Measurements from ENCODE around the gene FSCN2.
"Not testable (repeated sequence)": the region's sequence is repeated elsewhere in the genome, so short reads cannot be mapped to it uniquely, and the experiment has no call there.

DNA sequence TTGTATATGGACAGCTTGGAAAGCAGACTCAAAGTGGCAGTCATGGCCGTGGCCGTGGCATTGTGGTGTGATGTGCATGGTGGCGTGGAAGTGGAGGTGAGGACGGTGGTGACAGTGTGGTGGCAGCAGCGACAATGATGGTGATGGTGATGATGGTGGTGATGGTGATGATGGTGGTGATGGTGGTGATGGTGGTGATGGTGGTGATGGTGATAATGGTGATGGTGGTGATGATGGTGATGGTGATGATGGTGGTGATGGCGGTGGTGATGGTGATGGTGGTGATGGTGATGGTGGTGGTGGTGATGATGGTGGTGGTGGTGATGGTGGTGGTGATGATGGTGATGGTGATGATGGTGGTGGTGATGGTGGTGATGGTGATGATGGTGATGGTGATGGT is 2.8 kb downstream of the FSCN2 start:
- TF ChIP-seq, protein P1, sequence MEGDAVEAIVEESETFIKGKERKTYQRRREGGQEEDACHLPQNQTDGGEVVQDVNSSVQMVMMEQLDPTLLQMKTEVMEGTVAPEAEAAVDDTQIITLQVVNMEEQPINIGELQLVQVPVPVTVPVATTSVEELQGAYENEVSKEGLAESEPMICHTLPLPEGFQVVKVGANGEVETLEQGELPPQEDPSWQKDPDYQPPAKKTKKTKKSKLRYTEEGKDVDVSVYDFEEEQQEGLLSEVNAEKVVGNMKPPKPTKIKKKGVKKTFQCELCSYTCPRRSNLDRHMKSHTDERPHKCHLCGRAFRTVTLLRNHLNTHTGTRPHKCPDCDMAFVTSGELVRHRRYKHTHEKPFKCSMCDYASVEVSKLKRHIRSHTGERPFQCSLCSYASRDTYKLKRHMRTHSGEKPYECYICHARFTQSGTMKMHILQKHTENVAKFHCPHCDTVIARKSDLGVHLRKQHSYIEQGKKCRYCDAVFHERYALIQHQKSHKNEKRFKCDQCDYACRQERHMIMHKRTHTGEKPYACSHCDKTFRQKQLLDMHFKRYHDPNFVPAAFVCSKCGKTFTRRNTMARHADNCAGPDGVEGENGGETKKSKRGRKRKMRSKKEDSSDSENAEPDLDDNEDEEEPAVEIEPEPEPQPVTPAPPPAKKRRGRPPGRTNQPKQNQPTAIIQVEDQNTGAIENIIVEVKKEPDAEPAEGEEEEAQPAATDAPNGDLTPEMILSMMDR (IDR thresholded peaks at IDR 0.05): not testable (repeated sequence)
- not testable (repeated sequence) for TF ChIP-seq POLR2A (IDR thresholded peaks at IDR 0.05)

Measured in lower leg skin (tissue), 3 donors.